DMS 273 (cell line): Measurements from ENCODE around the gene PDCD7.

Source experiments
- DNase-seq: peaks from one replicate; lab custom pipeline; 2025; ENCODE audit not compliant: unreplicated experiment; lab: John Stamatoyannopoulos, UW

PDCD7 gene

GRCh38 chr15:65092911-65093792 lies 40.5 kb downstream of the PDCD7 start:
- DNase-seq = no peak

GRCh38 chr15:65091946-65092770 lies 41.5 kb downstream of the PDCD7 start:
- no peak for DNase-seq

GRCh38 chr15:65089206-65089824 lies 44.3 kb downstream of the PDCD7 start:
- DNase-seq = no peak

- no peak for DNase-seq
Measured at GRCh38 chr15:65088643-65089021, 45.0 kb downstream of the PDCD7 start.

GRCh38 chr15:65087873-65088642 lies 45.5 kb downstream of the PDCD7 start:
- DNase-seq = no peak

- DNase-seq = no peak
Measured at GRCh38 chr15:65087411-65087810, 46.2 kb downstream of the PDCD7 start.

- peak; percentile 52 for DNase-seq
Measured at GRCh38 chr15:65086680-65087111, 46.9 kb downstream of the PDCD7 start.

- DNase-seq = peak; percentile 23
Measured at GRCh38 chr15:65085990-65086679, 47.5 kb downstream of the PDCD7 start.

- no peak for DNase-seq
Measured at GRCh38 chr15:65085207-65085753, 48.3 kb downstream of the PDCD7 start.

GRCh38 chr15:65084500-65085206 lies 49.0 kb downstream of the PDCD7 start:
- no peak for DNase-seq

GRCh38 chr15:65083262-65083701 lies 50.3 kb downstream of the PDCD7 start:
- DNase-seq = no peak

- DNase-seq = no peak
Measured at GRCh38 chr15:65082303-65082953, 51.2 kb downstream of the PDCD7 start.

- no peak for DNase-seq
Measured at GRCh38 chr15:65081758-65082157, 51.9 kb downstream of the PDCD7 start.

- no peak for DNase-seq
Measured at GRCh38 chr15:65081270-65081669, 52.3 kb downstream of the PDCD7 start.

GRCh38 chr15:65079580-65079979 lies 54.0 kb downstream of the PDCD7 start:
- no peak for DNase-seq

GRCh38 chr15:65077981-65078352 lies 55.6 kb downstream of the PDCD7 start:
- no peak for DNase-seq

- DNase-seq = no peak
Measured at GRCh38 chr15:65077291-65077980, 56.2 kb downstream of the PDCD7 start.
